Gastroesophageal sphincter (tissue), 4 donors: Measurements from ENCODE around the gene IFIT3. TPM values are rescaled to one million over a fixed set of nuclear protein-coding genes. Genes with fewer than 3 reads are reported as not detected.
"Not testable (repeated sequence)": the region's sequence is repeated elsewhere in the genome, so short reads cannot be mapped to it uniquely, and the experiment has no call there.

ENCODE experiments used
- ATAC-seq: fragments of 150-250 bp; one replicate; pipeline ENCODE4 v1.9.1; 2016; ENCODE audit warnings: mild to moderate bottlenecking, moderate library complexity
- H3K27ac ChIP-seq, 4 donors: fragments of 200-600 bp; sonication (generic) in 3 of 4; 1 replicate in 3 of 4; 2 replicates in 1 of 4; pipeline ENCODE4 v1.5.1; 2016 to 2019
- H3K27me3 ChIP-seq: fragments of 200-600 bp; sonication (generic); one replicate; pipeline ENCODE4 v1.5.1; 2019
- H3K36me3 ChIP-seq, 2 donors: fragments of 200-600 bp; sonication (generic); one replicate each; pipeline ENCODE4 v1.5.1; 2019; ENCODE audit warnings: control low read depth in 1 of 2
- H3K4me1 ChIP-seq, 3 donors: fragments of 200-600 bp; sonication (generic); 1 replicate in 2 of 3; 2 replicates in 1 of 3; pipeline ENCODE4 v1.5.1; 2016 to 2019; ENCODE audit warnings: control low read depth in 2 of 3
- H3K4me3 ChIP-seq, 2 donors: fragments of 200-600 bp; sonication (generic); one replicate each; pipeline ENCODE4 v1.5.1; 2019; ENCODE audit warnings: mild to moderate bottlenecking in 1 of 2, moderate library complexity in 1 of 2
- H3K9me3 ChIP-seq, 3 donors: fragments of 200-600 bp; sonication (generic); one replicate each; pipeline ENCODE4 v1.5.1; 2017 to 2019; ENCODE audit warnings: control low read depth in 2 of 3
- CTCF ChIP-seq, 4 experiments: fragments of 200-600 bp in 2 of 4; fragments of 450-650 bp in 2 of 4; sonication (generic) in 1 of 4; IDR thresholded peaks; one replicate each; pipeline ENCODE4 v1.5.1; 2017 to 2019; ENCODE audit warnings: antibody characterized with exemption in 4 of 4, mild to moderate bottlenecking in 2 of 4, moderate library complexity in 2 of 4
- EP300 ChIP-seq: sonication (generic); formaldehyde crosslinking; IDR thresholded peaks from one replicate; pipeline ENCODE4 v1.6.1; 2017; ENCODE audit warnings: antibody characterized with exemption, mild to moderate bottlenecking
- POLR2A ChIP-seq, 2 donors: fragments of 450-650 bp; IDR thresholded peaks; one replicate each; pipeline ENCODE4 v1.6.1; 2017; ENCODE audit warnings: antibody characterized with exemption in 2 of 2, mild to moderate bottlenecking in 2 of 2, moderate library complexity in 1 of 2
- POLR2AphosphoS5 ChIP-seq: sonication (generic); formaldehyde crosslinking; IDR thresholded peaks from one replicate; pipeline ENCODE4 v1.6.1; 2017; ENCODE audit warnings: antibody characterized with exemption
- WGBS, 2 donors: methylation state at CpG; one replicate each; pipeline ENCODE4 v1.1.5; 2018; ENCODE audit warnings: low coverage in 1 of 2; 5-methylcytosine and 5-hydroxymethylcytosine counted together
- total RNA-seq, 4 donors: library from RNA; depleted of rRNA; stranded (reverse); fragments of >200 nt; gene quantifications; one replicate each; pipeline ENCODE4 v1.1.0, GENCODE V29; 2016

IFIT3 gene
- total RNA-seq, 4 donors from 2014 or later = 8.1 to 15.5 (median 11.9) TPM

- Histone ChIP-seq H3K4me1 (peaks cover 4 to 44% (median 23%) of the 10 kb centered on the region in 3 donors), H3K36me3 (no peaks in the 10 kb centered on the region), H3K4me3 (no peak overlapping the region), H3K27ac (no peak overlapping the region), H3K9me3 (no peaks in the 10 kb centered on the region), H3K27me3 (no peaks in the 10 kb centered on the region)
- TF ChIP-seq EP300 (no peak), POLR2AphosphoS5 (no peak), POLR2A (IDR thresholded peaks at IDR 0.05) (no peak), CTCF (IDR thresholded peaks at IDR 0.05) (no peak)
- ATAC-seq = no peak
- 78 to 96% methylated on average over 2 of the region's 2 CpGs for WGBS, 2 donors
Observed at GRCh38 chr10:89348975-89349374, 21.2 kb downstream of the IFIT3 start.

GRCh38 chr10:89350631-89351315 lies 23.0 kb downstream of the IFIT3 start:
- peak; percentile 48 for ATAC-seq
- Histone ChIP-seq H3K4me1 (peaks cover 4 to 44% (median 23%) of the 10 kb centered on the region in 3 donors), H3K27ac (peak overlapping the region; percentile 23 to 78 (median 74)), H3K4me3 (peak overlapping the region in 1 of 2 donors; percentile 3)
- WGBS, 2 donors = 37 to 45% methylated on average over 6 of the region's 7 CpGs
- H3K27me3 ChIP-seq, H3K36me3 ChIP-seq, H3K9me3 ChIP-seq: not testable (repeated sequence)
- peak; percentile 11 for TF ChIP-seq POLR2AphosphoS5

GRCh38 chr10:89351412-89351779 lies 23.6 kb downstream of the IFIT3 start:
- peaks cover 4 to 41% (median 23%) of the 10 kb centered on the region in 3 donors for H3K4me1 ChIP-seq
- peak; percentile 31 for ATAC-seq
- WGBS, 2 donors = 25 to 50% methylated on average over 1 of the region's 1 CpG
- H3K9me3 ChIP-seq = no peaks in the 10 kb centered on the region
- TF ChIP-seq POLR2AphosphoS5 (no peak), EP300 (no peak), CTCF (IDR thresholded peaks at IDR 0.05) (no peak), POLR2A (IDR thresholded peaks at IDR 0.05) (no peak)
- peak overlapping the region; percentile 23 to 78 (median 74) for H3K27ac ChIP-seq
- no peaks in the 10 kb centered on the region for H3K27me3 ChIP-seq
- no peaks in the 10 kb centered on the region for H3K36me3 ChIP-seq
- H3K4me3 ChIP-seq = peak overlapping the region in 1 of 2 donors; percentile 3

GRCh38 chr10:89351780-89352597 lies 24.2 kb downstream of the IFIT3 start:
- WGBS, 2 donors = 44 to 63% methylated on average over 11 to 12 of the region's 12 CpGs
- no peak for TF ChIP-seq POLR2A (IDR thresholded peaks at IDR 0.05)
- peak; percentile 45 for TF ChIP-seq POLR2AphosphoS5
- Histone ChIP-seq H3K4me1 (peaks cover 4 to 35% (median 23%) of the 10 kb centered on the region in 3 donors), H3K27ac (peak overlapping the region; percentile 23 to 78 (median 74)), H3K4me3 (no peak overlapping the region), H3K27me3 (no peaks in the 10 kb centered on the region), H3K9me3 (no peaks in the 10 kb centered on the region), H3K36me3 (no peaks in the 10 kb centered on the region)
- ATAC-seq = peak; percentile 62

- WGBS, 2 donors = 86 to 91% methylated on average over 3 to 4 of the region's 4 CpGs
- H3K27me3 ChIP-seq = no peaks in the 10 kb centered on the region
- H3K4me3 ChIP-seq = no peak overlapping the region
- no peaks in the 10 kb centered on the region for H3K36me3 ChIP-seq
- peaks cover 4 to 27% (median 17%) of the 10 kb centered on the region in 3 donors for H3K4me1 ChIP-seq
- no peaks in the 10 kb centered on the region for H3K9me3 ChIP-seq
- ATAC-seq = no peak
- no peak for TF ChIP-seq CTCF (IDR thresholded peaks at IDR 0.05)
- peak overlapping the region in 1 of 4 donors; percentile 78 for H3K27ac ChIP-seq
Observed at GRCh38 chr10:89352802-89353201, 25.0 kb downstream of the IFIT3 start.
